GM10266 (cell line): ENCODE data around the gene IFNGR1.

Source experiments
- DNase-seq: peaks from one replicate; pipeline ENCODE4 v3.0.0; 2012; ENCODE audit errors: extremely low spot score
- TF ChIP-seq, protein P1 (sequence below): IDR thresholded peaks from 2 replicates; pipeline ENCODE4 v1.5.1; 2012; ENCODE audit warnings: mild to moderate bottlenecking, low read depth; ENCODE audit not compliant: control insufficient read depth, insufficient read depth; ENCODE audit errors: missing control alignments

The IFNGR1 gene

GRCh38 chr6:137190583-137191094, 28.5 kb downstream of the IFNGR1 start:
- TF ChIP-seq, protein P1, sequence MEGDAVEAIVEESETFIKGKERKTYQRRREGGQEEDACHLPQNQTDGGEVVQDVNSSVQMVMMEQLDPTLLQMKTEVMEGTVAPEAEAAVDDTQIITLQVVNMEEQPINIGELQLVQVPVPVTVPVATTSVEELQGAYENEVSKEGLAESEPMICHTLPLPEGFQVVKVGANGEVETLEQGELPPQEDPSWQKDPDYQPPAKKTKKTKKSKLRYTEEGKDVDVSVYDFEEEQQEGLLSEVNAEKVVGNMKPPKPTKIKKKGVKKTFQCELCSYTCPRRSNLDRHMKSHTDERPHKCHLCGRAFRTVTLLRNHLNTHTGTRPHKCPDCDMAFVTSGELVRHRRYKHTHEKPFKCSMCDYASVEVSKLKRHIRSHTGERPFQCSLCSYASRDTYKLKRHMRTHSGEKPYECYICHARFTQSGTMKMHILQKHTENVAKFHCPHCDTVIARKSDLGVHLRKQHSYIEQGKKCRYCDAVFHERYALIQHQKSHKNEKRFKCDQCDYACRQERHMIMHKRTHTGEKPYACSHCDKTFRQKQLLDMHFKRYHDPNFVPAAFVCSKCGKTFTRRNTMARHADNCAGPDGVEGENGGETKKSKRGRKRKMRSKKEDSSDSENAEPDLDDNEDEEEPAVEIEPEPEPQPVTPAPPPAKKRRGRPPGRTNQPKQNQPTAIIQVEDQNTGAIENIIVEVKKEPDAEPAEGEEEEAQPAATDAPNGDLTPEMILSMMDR, result no peak
- DNase-seq, result no peak

DNA sequence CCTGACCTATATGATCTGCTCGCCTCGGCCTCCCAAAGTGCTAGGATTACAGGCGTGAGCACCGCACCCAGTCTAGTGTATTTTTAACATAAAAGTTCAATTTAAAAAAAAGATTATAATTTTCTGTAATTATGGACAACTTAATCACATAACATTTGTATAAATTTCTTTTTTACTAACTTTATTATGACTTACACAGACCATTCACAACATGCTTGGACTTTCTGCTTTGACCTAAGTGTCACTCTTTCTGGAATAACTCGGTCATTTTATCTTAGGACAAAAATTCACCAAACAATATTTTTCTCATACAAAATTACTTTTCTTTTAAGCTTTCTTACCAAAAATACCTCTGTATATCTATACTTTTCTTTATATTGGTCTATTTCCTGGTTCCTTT, 30.3 kb downstream of the IFNGR1 start:
- TF ChIP-seq, protein P1, result no peak
- DNase-seq, result no peak

- TF ChIP-seq, protein P1, result no peak
- no peak for DNase-seq
Observed at GRCh38 chr6:137185290-137185689, 33.9 kb downstream of the IFNGR1 start.

GRCh38 chr6:137182654-137183073, 36.5 kb downstream of the IFNGR1 start:
- TF ChIP-seq, protein P1, result no peak
- DNase-seq, result no peak

DNA sequence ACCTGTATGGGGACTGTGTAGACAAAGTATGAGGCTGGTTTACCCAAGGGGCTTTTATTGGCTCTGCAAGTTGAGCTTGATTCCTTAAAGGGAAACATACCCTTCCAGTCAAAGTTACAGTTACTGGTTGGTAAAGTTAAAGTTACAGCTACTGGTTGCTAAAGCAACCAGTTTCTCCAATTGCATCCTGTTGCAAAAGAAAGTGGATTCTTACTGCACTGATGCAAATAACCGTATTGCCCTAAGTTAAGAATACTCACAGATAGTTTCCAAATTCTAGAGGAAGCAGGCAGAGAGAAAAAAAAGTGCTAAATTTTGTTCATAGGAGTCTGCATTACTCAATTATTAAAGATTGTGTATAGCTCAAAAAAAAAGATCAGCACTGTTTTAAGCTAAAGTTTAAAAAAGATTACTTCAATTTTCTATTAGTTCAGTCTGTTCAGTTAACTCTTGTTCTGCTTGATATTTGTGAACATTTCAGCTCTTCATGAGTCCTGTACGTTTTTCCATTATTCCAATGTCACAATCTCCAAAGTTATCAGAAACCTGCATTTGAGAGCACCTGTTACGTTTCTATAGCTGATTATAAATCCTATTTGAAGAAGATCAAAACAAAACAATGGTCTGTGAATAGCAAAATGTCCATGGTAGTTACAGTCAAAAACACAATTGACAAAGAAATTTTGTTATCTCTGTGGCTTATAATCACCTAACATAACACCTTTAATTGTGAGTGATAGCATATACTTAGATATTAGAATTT, 37.1 kb downstream of the IFNGR1 start:
- DNase-seq, result no peak

GRCh38 chr6:137177611-137178010, 41.6 kb downstream of the IFNGR1 start:
- TF ChIP-seq, protein P1, result no peak
- DNase-seq, result no peak

More for the DNA sequence above, 37.1 kb downstream of the IFNGR1 start:
- TF ChIP-seq, protein P1, result no peak

DNA sequence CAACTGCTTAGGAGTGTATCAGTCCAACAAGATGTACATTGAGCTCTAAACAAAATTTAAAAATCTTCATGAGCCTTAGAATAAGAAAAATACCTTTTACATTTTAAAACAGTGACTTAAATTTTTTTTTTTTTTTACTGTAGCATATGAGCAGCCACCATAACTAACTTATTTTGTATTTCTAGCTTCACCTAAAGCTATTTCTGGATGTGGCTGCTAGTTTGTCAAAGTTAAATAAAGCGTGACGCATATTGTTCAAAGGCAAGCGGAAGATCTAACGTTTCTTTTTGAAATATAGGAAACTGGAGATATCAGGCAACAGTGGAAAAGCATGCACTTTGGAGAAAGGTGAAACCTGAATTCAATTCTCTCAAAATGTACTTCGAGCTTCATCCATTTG, 42.5 kb downstream of the IFNGR1 start:
- no peak for DNase-seq
- TF ChIP-seq, protein P1, result no peak
